ENCODE measurements around the gene ASIC1. TPM values are rescaled to one million over a fixed set of nuclear protein-coding genes. Genes with fewer than 3 reads are reported as not detected.

Gene ASIC1
- total RNA-seq, 6 experiments from 2014 or later, result 1.3 to 2.4 (median 1.6) TPM

GRCh38 chr12:50110127-50110761 is 52.8 kb downstream of the ASIC1 start:
- DNase-seq, result no peak
- Mint-ChIP-seq H3K27me3 (ENCODE audit: insufficient read depth) (peaks cover 16% of the 10 kb centered on the region), H3K4me1 (ENCODE audit: low read depth) (peaks cover 26% of the 10 kb centered on the region), H3K27ac (peak overlapping the region; percentile 90), H3K9me3 (no peaks in the 10 kb centered on the region), H3K36me3 (ENCODE audit: low read depth) (peaks cover 15% of the 10 kb centered on the region; the same call in 1 of the 2 replicates), H3K4me3 (peak overlapping the region; percentile 66)
- TF ChIP-seq CTCF (IDR thresholded peaks at IDR 0.05), result no peak

- Mint-ChIP-seq H3K27ac (peak overlapping the region; percentile 90), H3K4me1 (ENCODE audit: low read depth) (peaks cover 26% of the 10 kb centered on the region), H3K27me3 (ENCODE audit: insufficient read depth) (peaks cover 13% of the 10 kb centered on the region), H3K4me3 (peak overlapping the region; percentile 85), H3K36me3 (ENCODE audit: low read depth) (peaks cover 20% of the 10 kb centered on the region), H3K9me3 (no peaks in the 10 kb centered on the region)
- no peak for TF ChIP-seq CTCF (IDR thresholded peaks at IDR 0.05)
- DNase-seq, result peak; percentile 30
Measured at GRCh38 chr12:50110762-50111351, 53.5 kb downstream of the ASIC1 start.

GRCh38 chr12:50111395-50111692 is 53.9 kb downstream of the ASIC1 start:
- no peak for DNase-seq
- peaks cover 26% of the 10 kb centered on the region for H3K4me1 Mint-ChIP-seq (ENCODE audit: low read depth)
- no peaks in the 10 kb centered on the region for H3K9me3 Mint-ChIP-seq
- peak overlapping the region; percentile 90 for H3K27ac Mint-ChIP-seq
- TF ChIP-seq CTCF (IDR thresholded peaks at IDR 0.05), result no peak
- peaks cover 23% of the 10 kb centered on the region for H3K36me3 Mint-ChIP-seq (ENCODE audit: low read depth)
- H3K4me3 Mint-ChIP-seq, result peak overlapping the region; percentile 85
- H3K27me3 Mint-ChIP-seq (ENCODE audit: insufficient read depth), result peaks cover 12% of the 10 kb centered on the region

- peak; percentile 94 for TF ChIP-seq CTCF (IDR thresholded peaks at IDR 0.05)
- Mint-ChIP-seq H3K36me3 (ENCODE audit: low read depth) (peaks cover 26% of the 10 kb centered on the region), H3K27ac (peak within 1 kb of the TSS; percentile 100), H3K4me1 (ENCODE audit: low read depth) (peaks cover 26% of the 10 kb centered on the region), H3K27me3 (ENCODE audit: insufficient read depth) (peaks cover 12% of the 10 kb centered on the region), H3K4me3 (peak within 1 kb of the TSS; percentile 100), H3K9me3 (no peaks in the 10 kb centered on the region)
- DNase-seq, result peak; percentile 99
Measured at GRCh38 chr12:50111693-50112455, 54.5 kb downstream of the ASIC1 start, which contains the start of gene COX14. Gene COX14, plus strand, starts transcription at chr12:50112236. Its CDS starts 7,808 bp downstream, at chr12:50120044.

GRCh38 chr12:50112456-50113218 is 55.2 kb downstream of the ASIC1 start:
- Mint-ChIP-seq H3K4me3 (peak overlapping the region; percentile 100), H3K27me3 (ENCODE audit: insufficient read depth) (peaks cover 12% of the 10 kb centered on the region), H3K36me3 (ENCODE audit: low read depth) (peaks cover 31% of the 10 kb centered on the region), H3K9me3 (no peaks in the 10 kb centered on the region), H3K27ac (peak overlapping the region; percentile 100), H3K4me1 (ENCODE audit: low read depth) (peaks cover 26% of the 10 kb centered on the region)
- DNase-seq, result peak; percentile 27
- TF ChIP-seq CTCF (IDR thresholded peaks at IDR 0.05), result no peak

All from HFFc6 (cell line).